ENCODE data around the gene IFNE. TPM values are rescaled to one million over a fixed set of nuclear protein-coding genes. Genes with fewer than 3 reads are reported as not detected.

Gene IFNE
- total RNA-seq, 1 donor from 2014 or later: not detected

- no peak for DNase-seq (ENCODE audit: low spot score in 2 of 2)
- Histone ChIP-seq H3K4me1 (no peaks in the 10 kb centered on the region), H3K27me3 (no peaks in the 10 kb centered on the region), H3K4me3 (no peak overlapping the region), H3K9me3 (peaks cover 0 to 5% of the 10 kb centered on the region in 2 donors), H3K36me3 (no peaks in the 10 kb centered on the region), H3K27ac (no peak overlapping the region)
- intact Hi-C loops (cut with DNase I): no loop called here
- peak in 2 of 3 experiments; percentile 26 to 48 for TF ChIP-seq CTCF (IDR thresholded peaks at IDR 0.05)
Measured at GRCh38 chr9:21465859-21466518, 16.1 kb downstream of the IFNE start.

- no peak overlapping the region for H3K4me3 ChIP-seq
- no peaks in the 10 kb centered on the region for H3K27me3 ChIP-seq
- TF ChIP-seq CTCF (IDR thresholded peaks at IDR 0.05): no peak
- no peak overlapping the region for H3K27ac ChIP-seq
- H3K36me3 ChIP-seq: no peaks in the 10 kb centered on the region
- intact Hi-C loops (cut with DNase I): no loop called here
- no peaks in the 10 kb centered on the region for H3K4me1 ChIP-seq
- DNase-seq (ENCODE audit: low spot score in 2 of 2): no peak
- peaks cover 0 to 5% of the 10 kb centered on the region in 2 donors for H3K9me3 ChIP-seq
Measured at GRCh38 chr9:21465138-21465537, 17.0 kb downstream of the IFNE start.

GRCh38 chr9:21461377-21461776 lies 20.7 kb downstream of the IFNE start:
- H3K36me3 ChIP-seq: no peaks in the 10 kb centered on the region
- TF ChIP-seq CTCF (IDR thresholded peaks at IDR 0.05): no peak
- H3K4me3 ChIP-seq: no peak overlapping the region
- no peak overlapping the region for H3K27ac ChIP-seq
- H3K9me3 ChIP-seq: peaks cover 0 to 5% of the 10 kb centered on the region in 2 donors
- no peaks in the 10 kb centered on the region for H3K27me3 ChIP-seq
- no peaks in the 10 kb centered on the region for H3K4me1 ChIP-seq
- intact Hi-C loops (cut with DNase I): no loop called here
- DNase-seq (ENCODE audit: low spot score in 2 of 2): no peak

DNA sequence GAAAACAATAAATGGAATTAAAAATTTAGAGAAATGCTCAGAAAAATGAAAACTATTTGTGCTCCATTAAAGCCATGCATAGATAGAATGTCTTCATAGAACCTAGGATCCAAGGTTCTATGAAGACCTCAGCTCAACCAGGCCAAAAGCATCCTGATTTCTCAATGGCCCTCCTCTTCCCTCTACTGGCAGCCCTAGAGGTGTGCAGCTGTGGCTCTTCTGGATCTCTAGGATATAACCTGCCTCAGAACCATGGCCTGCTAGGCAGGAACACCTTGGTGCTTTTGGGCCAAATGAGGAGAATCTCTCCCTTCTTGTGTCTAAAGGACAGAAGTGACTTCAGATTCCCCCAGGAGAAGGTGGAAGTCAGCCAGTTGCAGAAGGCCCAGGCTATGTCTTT lies 26.8 kb downstream of the IFNE start:
- Histone ChIP-seq H3K36me3 (no peaks in the 10 kb centered on the region), H3K4me1 (no peaks in the 10 kb centered on the region), H3K9me3 (no peaks in the 10 kb centered on the region), H3K4me3 (no peak overlapping the region), H3K27me3 (no peaks in the 10 kb centered on the region), H3K27ac (no peak overlapping the region)
- peak; percentile 24 to 46 (median 28) for TF ChIP-seq CTCF (IDR thresholded peaks at IDR 0.05)
- intact Hi-C loops (cut with DNase I): loop anchor here (5.0 kb wide), 1 partner anchor 138 kb away; no protein-coding TSS in a partner anchor
- no peak for DNase-seq (ENCODE audit: low spot score in 2 of 2)

- H3K4me3 ChIP-seq: no peak overlapping the region
- intact Hi-C loops (cut with DNase I): no loop called here
- TF ChIP-seq CTCF (IDR thresholded peaks at IDR 0.05): no peak
Measured at GRCh38 chr9:21454149-21454548, 28.0 kb downstream of the IFNE start.

More at GRCh38 chr9:21454149-21454548, 28.0 kb downstream of the IFNE start:
- Histone ChIP-seq H3K9me3 (no peaks in the 10 kb centered on the region), H3K27ac (no peak overlapping the region), H3K27me3 (no peaks in the 10 kb centered on the region), H3K36me3 (no peaks in the 10 kb centered on the region), H3K4me1 (no peaks in the 10 kb centered on the region)
- no peak for DNase-seq (ENCODE audit: low spot score in 2 of 2)
